GM10266 (cell line): ENCODE data around the gene SMIM7.

Source experiments
- DNase-seq: peaks from one replicate; pipeline ENCODE4 v3.0.0; 2012; ENCODE audit errors: extremely low spot score
- TF ChIP-seq, protein P1 (sequence below): IDR thresholded peaks from 2 replicates; pipeline ENCODE4 v1.5.1; 2012; ENCODE audit warnings: mild to moderate bottlenecking, low read depth; ENCODE audit not compliant: control insufficient read depth, insufficient read depth; ENCODE audit errors: missing control alignments

SMIM7 gene

DNA sequence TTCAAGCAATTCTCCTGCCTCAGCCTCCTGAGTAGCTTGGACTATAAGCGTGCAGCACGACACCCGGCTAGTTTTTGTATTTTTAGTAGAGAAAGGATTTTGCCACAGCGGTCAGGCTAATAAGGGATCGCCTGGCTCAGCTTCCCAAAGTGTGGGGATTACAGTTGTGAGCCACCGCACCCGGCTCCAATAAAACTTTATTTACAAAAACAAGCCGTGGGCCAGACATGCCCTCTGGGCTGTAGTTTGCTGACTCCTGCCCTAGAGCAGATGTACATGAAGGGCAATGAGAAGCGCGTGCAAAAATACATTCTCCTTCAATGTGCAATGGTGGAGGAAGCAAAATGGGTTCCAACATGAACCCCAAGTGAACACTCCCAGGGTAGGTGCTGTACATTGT, 18.2 kb downstream of the SMIM7 start:
- TF ChIP-seq, protein P1, sequence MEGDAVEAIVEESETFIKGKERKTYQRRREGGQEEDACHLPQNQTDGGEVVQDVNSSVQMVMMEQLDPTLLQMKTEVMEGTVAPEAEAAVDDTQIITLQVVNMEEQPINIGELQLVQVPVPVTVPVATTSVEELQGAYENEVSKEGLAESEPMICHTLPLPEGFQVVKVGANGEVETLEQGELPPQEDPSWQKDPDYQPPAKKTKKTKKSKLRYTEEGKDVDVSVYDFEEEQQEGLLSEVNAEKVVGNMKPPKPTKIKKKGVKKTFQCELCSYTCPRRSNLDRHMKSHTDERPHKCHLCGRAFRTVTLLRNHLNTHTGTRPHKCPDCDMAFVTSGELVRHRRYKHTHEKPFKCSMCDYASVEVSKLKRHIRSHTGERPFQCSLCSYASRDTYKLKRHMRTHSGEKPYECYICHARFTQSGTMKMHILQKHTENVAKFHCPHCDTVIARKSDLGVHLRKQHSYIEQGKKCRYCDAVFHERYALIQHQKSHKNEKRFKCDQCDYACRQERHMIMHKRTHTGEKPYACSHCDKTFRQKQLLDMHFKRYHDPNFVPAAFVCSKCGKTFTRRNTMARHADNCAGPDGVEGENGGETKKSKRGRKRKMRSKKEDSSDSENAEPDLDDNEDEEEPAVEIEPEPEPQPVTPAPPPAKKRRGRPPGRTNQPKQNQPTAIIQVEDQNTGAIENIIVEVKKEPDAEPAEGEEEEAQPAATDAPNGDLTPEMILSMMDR: no peak
- no peak for DNase-seq

DNA sequence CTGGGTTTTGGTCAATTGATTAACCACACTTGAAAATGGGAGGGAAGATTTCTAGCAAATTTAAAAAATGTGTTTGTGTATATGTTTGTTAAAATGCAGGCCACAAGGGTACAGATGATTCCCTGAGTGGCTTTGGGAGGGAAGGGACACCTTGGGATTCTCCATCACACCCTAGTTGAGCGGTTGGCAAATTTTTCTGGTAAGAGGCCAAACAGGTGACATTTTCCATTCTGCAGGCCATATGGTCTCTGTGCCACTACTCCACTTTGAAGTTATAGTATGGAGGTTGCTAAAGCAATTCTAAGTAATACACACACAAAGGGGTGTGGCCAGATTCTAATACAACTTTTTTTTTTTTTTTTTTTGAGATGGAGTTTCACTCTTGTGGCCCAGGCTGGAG, 19.0 kb downstream of the SMIM7 start:
- TF ChIP-seq, protein P1: no peak
- DNase-seq: no peak

DNA sequence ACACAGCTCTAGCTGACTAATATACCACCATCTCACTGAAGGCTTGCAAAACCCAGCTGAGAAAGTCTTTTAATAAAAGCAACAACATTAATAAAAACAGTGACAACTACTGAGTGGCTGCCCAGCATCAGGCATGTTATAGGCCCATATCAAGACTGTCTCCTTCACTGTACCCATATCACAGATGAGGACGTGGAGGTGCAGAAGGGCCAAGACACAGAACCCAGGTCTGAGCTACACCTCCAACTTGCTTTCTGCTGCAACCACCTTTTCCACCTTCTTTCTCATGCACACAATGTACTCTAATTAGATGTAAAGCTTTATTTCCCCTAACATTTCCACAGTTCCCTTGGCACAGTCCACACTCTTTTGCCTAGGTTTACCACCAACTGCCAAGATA, 21.3 kb downstream of the SMIM7 start:
- TF ChIP-seq, protein P1: no peak
- DNase-seq: no peak

DNA sequence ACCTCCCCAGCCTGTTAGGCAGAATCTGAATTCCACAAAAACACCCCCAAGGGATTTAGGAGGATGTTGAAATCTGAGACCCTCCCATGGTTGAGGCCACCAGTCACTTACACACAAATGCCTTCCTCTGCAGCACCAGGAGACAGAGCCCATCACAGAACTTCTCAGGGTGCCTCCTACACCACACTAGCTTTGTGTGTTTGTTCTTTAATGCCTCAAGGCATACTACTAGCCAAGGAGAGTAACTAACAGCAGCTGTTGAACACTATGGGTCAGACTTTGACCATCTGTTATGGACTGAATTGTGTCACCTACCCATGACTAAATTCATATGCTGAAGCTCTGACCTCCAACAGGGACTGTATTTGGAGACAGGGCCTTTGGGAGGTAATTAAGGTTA, 22.4 kb downstream of the SMIM7 start:
- TF ChIP-seq, protein P1: no peak

DNA sequence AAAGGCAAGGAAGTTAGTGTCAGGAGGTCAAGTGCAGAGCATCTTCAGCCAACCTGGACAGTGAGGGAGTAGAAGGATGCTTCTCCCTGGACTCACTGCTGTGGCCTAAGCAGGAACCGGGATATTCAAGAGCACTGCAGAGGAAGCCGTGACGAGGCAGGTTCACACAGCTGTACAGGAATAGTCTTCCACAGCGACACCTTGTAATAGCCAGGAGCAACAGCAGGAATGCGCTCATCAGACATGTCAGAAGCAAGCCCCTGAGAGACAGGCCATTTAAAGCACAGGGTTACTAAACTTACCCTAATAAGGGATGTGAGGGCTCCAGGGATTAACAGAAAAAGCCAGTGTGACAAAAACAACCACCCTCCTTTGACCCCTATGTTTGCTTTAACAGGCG, 28.5 kb downstream of the SMIM7 start:
- no peak for DNase-seq
- TF ChIP-seq, protein P1: no peak

More for the DNA sequence above, 22.4 kb downstream of the SMIM7 start:
- no peak for DNase-seq

DNA sequence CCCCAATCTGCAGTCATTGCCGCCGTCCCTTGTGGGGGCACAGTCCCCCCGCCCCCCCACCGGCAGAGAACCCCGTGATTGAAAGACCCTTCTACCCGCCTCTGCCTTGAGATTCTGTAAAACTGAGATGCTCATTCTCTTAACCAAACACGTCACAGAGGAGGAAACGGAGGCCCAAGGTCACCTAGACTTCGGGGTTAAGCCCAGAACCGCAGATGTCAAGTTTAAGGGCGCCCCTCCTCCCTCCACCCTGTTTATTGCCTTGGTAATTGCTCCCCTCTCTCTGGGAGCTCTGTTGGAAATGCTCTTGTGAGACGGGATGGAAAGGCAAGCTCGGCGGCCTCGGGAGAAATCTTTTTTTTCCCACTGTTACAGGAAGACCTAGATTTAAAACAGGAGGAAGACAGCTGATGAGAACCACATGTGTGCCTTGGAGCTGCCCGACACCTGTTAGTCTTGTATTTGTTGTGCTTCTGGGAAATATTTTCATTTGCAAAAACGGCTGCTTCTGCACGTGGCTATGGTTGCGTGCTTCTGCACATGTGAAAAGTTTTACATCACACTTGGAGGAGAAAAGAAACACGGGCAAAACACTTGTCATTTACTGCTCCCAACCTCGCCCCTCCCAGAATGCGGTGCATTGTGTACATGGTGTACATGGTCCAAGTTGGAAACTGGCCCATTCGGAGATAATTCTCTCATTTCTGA, 30.8 kb downstream of the SMIM7 start:
- peak; percentile 40 for DNase-seq
- TF ChIP-seq, protein P1: no peak

DNA sequence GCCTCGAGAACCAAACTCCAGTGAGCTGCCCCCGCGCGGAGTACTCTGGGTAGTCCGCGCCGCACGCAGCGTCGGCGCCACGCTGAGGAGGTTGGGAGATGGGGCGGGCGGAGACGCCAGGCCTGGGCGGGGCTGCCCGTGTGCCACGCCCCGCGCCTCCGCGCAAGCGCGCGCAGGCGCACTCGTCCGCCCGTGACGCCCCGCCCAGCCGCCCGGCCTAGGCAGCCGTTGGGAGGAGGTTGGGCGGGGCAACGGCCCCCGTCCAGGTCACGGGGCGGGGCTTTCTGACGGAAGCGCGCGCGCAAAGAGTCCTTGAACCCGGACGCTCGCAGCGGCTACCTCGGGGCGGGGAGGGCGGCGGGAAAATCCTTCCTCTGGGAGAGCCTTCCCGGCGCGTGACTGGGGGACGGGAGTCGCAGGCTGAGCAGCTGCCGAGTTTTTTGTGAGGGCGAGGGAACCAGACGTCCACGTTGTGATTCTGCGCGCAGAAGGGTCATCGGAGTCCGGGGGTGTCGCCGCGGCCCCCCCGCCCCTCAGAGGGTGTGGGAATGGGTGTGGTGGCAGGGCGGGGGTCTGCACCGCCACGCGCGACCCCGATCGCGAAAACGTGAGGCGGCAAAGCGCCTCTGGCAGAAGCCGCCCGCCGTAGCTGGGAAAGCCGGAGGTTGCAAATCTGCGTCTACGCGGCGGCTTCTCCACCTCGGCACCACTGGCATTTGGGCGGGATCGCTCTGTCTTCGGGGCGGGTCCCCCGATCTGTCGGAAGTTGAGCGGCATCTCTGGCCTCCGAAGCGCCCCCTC, 31.6 kb downstream of the SMIM7 start, which contains the start of gene MED26:
Gene MED26, minus strand, starts transcription at position 22 of the 801 bp plus-strand sequence. CDS start 261 bp downstream, outside the sequence.
- TF ChIP-seq, protein P1: peak; percentile 26
- DNase-seq: peak; percentile 99
